Caco-2 (cell line): Measurements from ENCODE around the gene BMPR1B. TPM values are rescaled to one million over a fixed set of nuclear protein-coding genes. Genes with fewer than 3 reads are reported as not detected.

Experiments used
- BruUV-seq: library from RNA; stranded (reverse); fragments of 400-500 nt; replicated peaks from 2 replicates; lab custom pipeline; 2021; lab: Mats Ljungman, UMichigan
- CTCF ChIA-PET: fragments of 300-600 bp; sonication (Branson Sonifier 250); formaldehyde crosslinking; loops from one replicate; lab custom pipeline; 2022; ENCODE audit warnings: antibody characterized with exemption; lab: Charles Lee
- POLR2A ChIA-PET: fragments of 300-600 bp; sonication (Branson Sonifier 250); formaldehyde crosslinking; loops from one replicate; lab custom pipeline; 2022; ENCODE audit warnings: antibody characterized with exemption; lab: Charles Lee
- DNase-seq, 2 experiments: peaks; one replicate each; pipeline versions ENCODE4 v3.0.0 to v3.0.0-alpha.2; 2020 to 2022
- H3K27me3 ChIP-seq: replicated peaks from 2 replicates; pipeline ENCODE4 v1.6.0; 2011; ENCODE audit warnings: low read length; ENCODE audit not compliant: control insufficient read depth, insufficient read depth
- H3K36me3 ChIP-seq: 2 replicates; pipeline ENCODE4 v1.5.1; 2011; ENCODE audit warnings: low read length; ENCODE audit not compliant: control insufficient read depth, insufficient read depth
- H3K4me1 ChIP-seq: fragments of 250-450 bp; sonication (Bioruptor Pico); 2 replicates; pipeline ENCODE4 v1.5.1; 2020; ENCODE audit warnings: mild to moderate bottlenecking
- H3K4me3 ChIP-seq: 2 replicates; pipeline ENCODE4 v1.5.1; 2011; ENCODE audit warnings: low read depth, mild to moderate bottlenecking, control low read depth, low read length
- H3K9me3 ChIP-seq: fragments of 250-450 bp; sonication (Bioruptor Pico); 2 replicates; pipeline ENCODE4 v1.5.1; 2020; ENCODE audit warnings: mild to moderate bottlenecking, moderate library complexity
- H3K27ac Mint-ChIP-seq: one replicate; pipeline ENCODE4 v1.8.0; 2022; ENCODE audit warnings: mixed read lengths; ENCODE audit not compliant: unreplicated experiment
- H3K27me3 Mint-ChIP-seq: one replicate; pipeline ENCODE4 v1.8.0; 2022; ENCODE audit warnings: mixed read lengths; ENCODE audit not compliant: insufficient read depth, unreplicated experiment
- H3K36me3 Mint-ChIP-seq: one replicate; pipeline ENCODE4 v1.8.0; 2022; ENCODE audit warnings: mild to moderate bottlenecking, mixed read lengths; ENCODE audit not compliant: insufficient read depth, unreplicated experiment
- H3K4me1 Mint-ChIP-seq: one replicate; pipeline ENCODE4 v1.8.0; 2022; ENCODE audit warnings: low read depth, mixed read lengths; ENCODE audit not compliant: unreplicated experiment
- H3K4me3 Mint-ChIP-seq: one replicate; pipeline ENCODE4 v1.8.0; 2022; ENCODE audit warnings: mild to moderate bottlenecking, moderate library complexity, mixed read lengths; ENCODE audit not compliant: unreplicated experiment
- H3K9me3 Mint-ChIP-seq: one replicate; pipeline ENCODE4 v1.8.0; 2022; ENCODE audit warnings: mixed read lengths; ENCODE audit not compliant: unreplicated experiment
- CTCF ChIP-seq, 2 experiments: fragments of 200-600 bp in 1 of 2; IDR thresholded peaks; 1 replicate in 1 of 2; 2 replicates in 1 of 2; pipeline versions ENCODE4 v1.5.1 to v1.8.0; 2011 to 2022; ENCODE audit warnings: antibody characterized with exemption in 1 of 2, control low read depth in 1 of 2, inconsistent platforms in 1 of 2, low read depth in 1 of 2, low read length in 1 of 2, mild to moderate bottlenecking in 1 of 2, moderate library complexity in 1 of 2; ENCODE audit not compliant: insufficient read depth in 1 of 2, severe bottlenecking in 1 of 2, unreplicated experiment in 1 of 2
- intact Hi-C: fragments of 100-400 bp; cut with micrococcal nuclease; formaldehyde crosslinking; loops from one replicate; pipeline ENCODE4 v1.10.0; 2022; ENCODE audit not compliant: unreplicated experiment
- total RNA-seq: library from RNA; stranded (reverse); gene quantifications from 2 replicates; pipeline ENCODE4 v1.2.3, GENCODE V29; 2022

BMPR1B gene
- total RNA-seq, 1 experiment from 2014 or later, result 8.7 TPM

- Mint-ChIP-seq H3K9me3 (no peaks in the 10 kb centered on the region), H3K27ac (no peak overlapping the region), H3K27me3 (no peaks in the 10 kb centered on the region), H3K36me3 (no peaks in the 10 kb centered on the region), H3K4me1 (no peaks in the 10 kb centered on the region), H3K4me3 (no peak overlapping the region)
- no peak for DNase-seq
- POLR2A ChIA-PET, result no interaction called here
- Histone ChIP-seq H3K4me3 (no peak overlapping the region), H3K9me3 (no peaks in the 10 kb centered on the region), H3K4me1 (no peaks in the 10 kb centered on the region), H3K27me3 (no peaks in the 10 kb centered on the region), H3K36me3 (no peaks in the 10 kb centered on the region)
- TF ChIP-seq CTCF (IDR thresholded peaks at IDR 0.05; ENCODE audit: insufficient read depth in 1 of 2, low read depth in 1 of 2, low read length in 1 of 2, severe bottlenecking in 1 of 2, unreplicated experiment in 1 of 2), result no peak
- CTCF ChIA-PET, result no interaction called here
- intact Hi-C loops, result no loop called here
- BruUV-seq, result no TSS peak
These were observed 61.8 kb downstream of the BMPR1B start for GRCh38 chr4:94819371-94820168.

GRCh38 chr4:94826206-94826605 is 68.5 kb downstream of the BMPR1B start:
- no peak for TF ChIP-seq CTCF (IDR thresholded peaks at IDR 0.05; ENCODE audit: insufficient read depth in 1 of 2, low read depth in 1 of 2, low read length in 1 of 2, severe bottlenecking in 1 of 2, unreplicated experiment in 1 of 2)
- no peaks in the 10 kb centered on the region for H3K9me3 Mint-ChIP-seq
- Histone ChIP-seq H3K4me1 (no peaks in the 10 kb centered on the region), H3K9me3 (no peaks in the 10 kb centered on the region), H3K36me3 (no peaks in the 10 kb centered on the region), H3K4me3 (no peak overlapping the region), H3K27me3 (no peaks in the 10 kb centered on the region)
- no peaks in the 10 kb centered on the region for H3K36me3 Mint-ChIP-seq
- intact Hi-C loops, result no loop called here
- no peak overlapping the region for H3K4me3 Mint-ChIP-seq
- BruUV-seq, result no TSS peak
- no peaks in the 10 kb centered on the region for H3K27me3 Mint-ChIP-seq
- DNase-seq, result no peak
- no peak overlapping the region for H3K27ac Mint-ChIP-seq
- no peaks in the 10 kb centered on the region for H3K4me1 Mint-ChIP-seq
- ChIA-PET CTCF (no interaction called here), POLR2A (no interaction called here)

- H3K27me3 Mint-ChIP-seq, result no peaks in the 10 kb centered on the region
- intact Hi-C loops, result no loop called here
- no peak for TF ChIP-seq CTCF (IDR thresholded peaks at IDR 0.05; ENCODE audit: insufficient read depth in 1 of 2, low read depth in 1 of 2, low read length in 1 of 2, severe bottlenecking in 1 of 2, unreplicated experiment in 1 of 2)
- BruUV-seq, result no TSS peak
- no peaks in the 10 kb centered on the region for H3K4me1 ChIP-seq
- H3K27me3 ChIP-seq, result no peaks in the 10 kb centered on the region
- H3K36me3 Mint-ChIP-seq, result no peaks in the 10 kb centered on the region
- no peak for DNase-seq
- no peak overlapping the region for H3K27ac Mint-ChIP-seq
- no peaks in the 10 kb centered on the region for H3K9me3 ChIP-seq
- CTCF ChIA-PET, result no interaction called here
- H3K4me3 Mint-ChIP-seq, result no peak overlapping the region
- no peaks in the 10 kb centered on the region for H3K9me3 Mint-ChIP-seq
- H3K4me3 ChIP-seq, result no peak overlapping the region
- POLR2A ChIA-PET, result no interaction called here
- no peaks in the 10 kb centered on the region for H3K36me3 ChIP-seq
- no peaks in the 10 kb centered on the region for H3K4me1 Mint-ChIP-seq
These were observed 69.8 kb downstream of the BMPR1B start for GRCh38 chr4:94827481-94828110.
